Upper lobe of left lung (tissue), 4 donors: Measurements from ENCODE around the gene KCNH1.
"Not testable (repeated sequence)": the region's sequence is repeated elsewhere in the genome, so short reads cannot be mapped to it uniquely, and the experiment has no call there.

Experiments
- POLR2AphosphoS5 ChIP-seq, 2 donors: sonication (generic); formaldehyde crosslinking; IDR thresholded peaks; one replicate each; pipeline ENCODE4 v1.5.1; 2017; ENCODE audit warnings: antibody characterized with exemption in 2 of 2
- TF ChIP-seq, protein P1 (sequence below), 6 experiments: fragments of 450-650 bp in 4 of 6; fragments of 200-600 bp in 2 of 6; sonication (generic) in 2 of 6; IDR thresholded peaks; one replicate each; pipeline ENCODE4 v1.5.1; 2016 to 2019; ENCODE audit warnings: antibody characterized with exemption in 6 of 6

DNA sequence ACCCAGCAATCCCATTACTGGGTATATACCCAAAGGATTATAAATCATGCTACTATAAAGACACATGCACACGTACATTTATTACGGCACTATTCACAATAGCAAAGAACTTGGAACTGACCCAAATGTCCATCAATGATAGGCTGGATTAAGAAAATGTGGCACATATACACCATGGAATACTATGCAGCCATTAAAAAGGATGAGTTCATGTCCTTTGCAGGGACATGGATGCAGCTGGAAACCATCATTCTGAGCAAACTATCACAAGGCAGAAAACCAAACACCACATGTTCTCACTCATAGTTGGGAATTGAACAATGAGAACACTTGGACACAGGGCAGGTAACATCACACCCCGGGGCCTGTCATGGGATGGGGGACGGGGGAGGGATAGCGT, 52.5 kb downstream of the KCNH1 start:
- TF ChIP-seq, protein P1, sequence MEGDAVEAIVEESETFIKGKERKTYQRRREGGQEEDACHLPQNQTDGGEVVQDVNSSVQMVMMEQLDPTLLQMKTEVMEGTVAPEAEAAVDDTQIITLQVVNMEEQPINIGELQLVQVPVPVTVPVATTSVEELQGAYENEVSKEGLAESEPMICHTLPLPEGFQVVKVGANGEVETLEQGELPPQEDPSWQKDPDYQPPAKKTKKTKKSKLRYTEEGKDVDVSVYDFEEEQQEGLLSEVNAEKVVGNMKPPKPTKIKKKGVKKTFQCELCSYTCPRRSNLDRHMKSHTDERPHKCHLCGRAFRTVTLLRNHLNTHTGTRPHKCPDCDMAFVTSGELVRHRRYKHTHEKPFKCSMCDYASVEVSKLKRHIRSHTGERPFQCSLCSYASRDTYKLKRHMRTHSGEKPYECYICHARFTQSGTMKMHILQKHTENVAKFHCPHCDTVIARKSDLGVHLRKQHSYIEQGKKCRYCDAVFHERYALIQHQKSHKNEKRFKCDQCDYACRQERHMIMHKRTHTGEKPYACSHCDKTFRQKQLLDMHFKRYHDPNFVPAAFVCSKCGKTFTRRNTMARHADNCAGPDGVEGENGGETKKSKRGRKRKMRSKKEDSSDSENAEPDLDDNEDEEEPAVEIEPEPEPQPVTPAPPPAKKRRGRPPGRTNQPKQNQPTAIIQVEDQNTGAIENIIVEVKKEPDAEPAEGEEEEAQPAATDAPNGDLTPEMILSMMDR (IDR thresholded peaks at IDR 0.05) = not testable (repeated sequence)
- not testable (repeated sequence) for TF ChIP-seq POLR2AphosphoS5 (IDR thresholded peaks at IDR 0.05)
